GM18907 (cell line): ENCODE data around the gene ACOX1.
"Not testable (repeated sequence)": the region's sequence is repeated elsewhere in the genome, so short reads cannot be mapped to it uniquely, and the experiment has no call there.

ENCODE experiments used
- ATAC-seq: cut with Tn5 transposase; IDR thresholded peaks from one replicate; pipeline ENCODE4 v1.9.1; 2021; ENCODE audit warnings: mild to moderate bottlenecking, moderate library complexity; ENCODE audit not compliant: unreplicated experiment

ACOX1 gene

DNA sequence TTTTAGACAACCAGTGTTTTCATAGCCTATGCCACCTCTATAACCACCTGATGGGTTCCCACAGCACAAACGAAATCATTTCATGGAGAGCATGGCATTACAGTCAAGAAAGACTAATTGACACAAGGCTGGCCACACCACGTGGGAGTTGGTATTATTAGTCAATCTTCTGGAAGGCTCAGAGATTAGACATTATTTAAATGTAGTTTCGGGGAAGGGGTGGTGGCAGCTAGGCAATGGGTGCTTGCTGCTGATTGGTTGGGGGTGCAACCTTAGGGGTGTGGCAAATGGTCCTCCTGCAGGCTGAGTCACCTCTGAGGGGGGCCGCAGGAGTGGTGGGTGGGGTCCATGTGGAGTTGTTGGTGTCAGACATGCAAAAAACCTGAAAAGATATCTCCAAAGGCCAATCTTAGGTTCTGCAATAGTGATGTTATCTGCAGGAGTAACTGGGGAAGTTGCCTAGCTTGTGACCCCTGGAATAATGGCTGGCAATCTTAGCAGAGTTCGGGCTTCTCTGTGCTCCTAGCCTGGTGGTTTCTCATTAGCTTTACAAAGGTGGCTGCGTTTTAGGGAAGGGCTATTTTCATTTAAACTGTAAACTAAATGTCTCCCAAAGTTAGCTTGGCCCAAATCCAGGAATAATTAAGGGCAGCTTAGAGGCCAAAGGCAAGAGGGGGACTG is 4.7 kb upstream of the ACOX1 start:
- ATAC-seq, result no peak

DNA sequence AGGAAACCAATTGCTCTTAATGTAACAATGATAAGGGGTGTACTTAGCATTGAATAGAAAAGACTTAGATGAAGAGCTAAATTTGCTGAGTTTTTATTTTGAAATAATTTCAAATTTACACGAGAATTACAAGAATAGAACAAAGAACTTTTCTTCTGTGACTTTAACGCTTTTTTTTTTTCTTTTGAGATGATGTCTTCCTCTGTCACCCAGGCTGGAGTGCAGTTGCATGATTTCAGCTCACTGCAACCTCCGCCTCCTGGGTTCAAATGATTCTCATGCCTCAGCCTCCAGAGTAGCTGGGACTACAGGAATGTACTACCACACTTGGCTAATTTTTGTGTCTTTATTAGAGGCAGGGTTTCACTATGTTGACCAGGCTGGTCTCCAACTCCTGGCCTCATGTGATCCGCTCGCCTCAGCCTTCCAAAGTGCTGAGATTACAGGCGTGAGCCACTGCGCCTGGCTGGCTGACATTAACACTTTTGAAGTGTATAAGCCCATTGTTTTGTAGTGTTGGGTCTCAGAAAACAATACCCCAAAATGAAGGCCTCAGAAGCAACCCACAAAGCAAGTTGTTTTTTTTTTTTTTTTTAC is 2.2 kb upstream of the ACOX1 start:
- ATAC-seq, result no peak

DNA sequence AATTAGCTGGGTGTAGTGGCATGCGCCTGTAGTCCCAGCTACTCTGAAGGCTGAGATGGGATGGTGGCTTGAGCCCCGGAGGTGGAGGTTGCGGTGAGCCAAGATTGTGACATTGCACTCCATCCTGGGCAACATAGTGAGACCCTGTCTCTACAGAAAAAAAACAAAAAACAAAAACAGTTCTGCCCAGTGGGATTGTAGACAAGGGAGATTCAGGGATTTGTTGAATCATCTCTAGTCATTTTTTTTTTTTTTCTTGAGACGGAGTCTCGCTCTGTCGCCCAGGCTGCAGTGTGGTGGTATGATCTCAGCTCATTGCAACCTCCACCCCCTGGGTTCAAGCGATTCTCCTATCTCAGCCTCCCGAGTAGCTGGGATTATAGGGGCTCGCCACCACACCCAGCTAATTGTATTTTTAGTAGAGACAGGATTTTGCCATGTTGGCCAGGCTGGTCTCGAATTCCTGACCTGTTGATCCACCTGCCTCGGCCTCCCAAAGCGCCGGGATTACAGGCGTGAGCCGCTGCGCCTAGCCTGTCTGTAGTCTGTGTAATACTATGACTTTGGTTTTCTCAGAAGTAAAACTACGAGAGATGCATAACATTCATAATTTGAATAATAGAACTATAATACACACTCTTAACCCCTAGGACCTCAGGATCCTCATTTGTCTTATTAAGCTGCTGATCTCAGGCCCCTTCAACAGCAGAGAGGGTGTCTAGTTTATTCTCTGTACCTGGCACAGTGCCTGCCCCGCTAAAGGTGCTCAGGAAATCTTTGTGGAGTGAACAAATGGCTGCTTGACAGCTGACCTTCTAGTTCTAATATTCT is 1.4 kb upstream of the ACOX1 start:
- ATAC-seq, result no peak

DNA sequence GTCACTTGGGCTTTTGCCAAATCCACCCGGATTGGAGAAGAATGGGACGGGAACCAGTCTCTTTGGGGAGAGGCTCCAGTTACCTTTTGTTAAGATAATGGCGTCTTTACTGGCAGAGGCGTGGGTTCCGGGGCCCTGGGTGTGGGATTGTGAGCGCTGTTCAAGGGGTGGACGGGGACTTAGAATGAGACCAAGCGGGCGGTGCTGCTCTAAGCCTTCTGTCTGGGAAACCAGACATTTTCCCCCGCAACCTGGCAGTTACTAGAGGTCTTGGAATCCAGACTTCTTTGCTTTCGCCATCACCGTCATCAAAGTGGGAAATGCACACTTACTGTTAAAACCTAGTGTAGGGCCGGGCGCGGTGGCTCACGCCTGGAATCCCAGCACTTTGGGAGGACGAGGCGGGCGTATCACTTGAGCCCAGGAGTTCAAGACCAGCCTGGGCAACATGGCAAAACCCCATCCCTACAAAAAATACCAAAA is 780 bp upstream of the ACOX1 start:
- ATAC-seq, result peak; percentile 19

DNA sequence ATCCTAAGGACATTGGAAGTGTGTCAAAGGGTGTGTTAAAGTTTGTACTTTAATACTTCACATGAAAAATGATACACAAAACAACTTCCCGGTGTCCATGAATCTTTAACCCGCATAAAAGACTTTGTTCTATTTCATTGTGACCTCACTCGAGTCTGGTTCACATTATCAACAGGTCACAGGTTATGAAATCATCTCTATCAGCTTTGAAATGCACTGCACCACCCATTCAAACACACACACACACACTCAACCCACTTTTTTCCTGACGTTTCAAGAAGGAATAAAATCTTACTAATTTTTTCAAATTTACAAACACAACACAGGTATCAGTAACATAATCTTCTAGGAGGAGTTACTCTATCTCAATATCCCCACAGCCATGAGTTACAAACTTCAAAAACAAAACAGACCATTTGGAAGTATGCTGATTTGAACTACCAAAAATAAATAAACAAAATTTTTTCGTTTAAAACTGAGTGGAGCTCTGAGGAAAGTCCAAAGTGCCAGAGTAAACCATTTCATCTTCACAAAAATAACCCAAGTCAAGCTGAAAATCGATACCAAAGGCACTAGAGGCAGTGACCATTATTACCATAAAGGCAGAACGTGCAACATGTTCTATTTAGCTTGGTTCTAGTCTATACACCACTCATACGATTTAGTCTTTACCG is 2.7 kb downstream of the ACOX1 start:
- no peak for ATAC-seq

DNA sequence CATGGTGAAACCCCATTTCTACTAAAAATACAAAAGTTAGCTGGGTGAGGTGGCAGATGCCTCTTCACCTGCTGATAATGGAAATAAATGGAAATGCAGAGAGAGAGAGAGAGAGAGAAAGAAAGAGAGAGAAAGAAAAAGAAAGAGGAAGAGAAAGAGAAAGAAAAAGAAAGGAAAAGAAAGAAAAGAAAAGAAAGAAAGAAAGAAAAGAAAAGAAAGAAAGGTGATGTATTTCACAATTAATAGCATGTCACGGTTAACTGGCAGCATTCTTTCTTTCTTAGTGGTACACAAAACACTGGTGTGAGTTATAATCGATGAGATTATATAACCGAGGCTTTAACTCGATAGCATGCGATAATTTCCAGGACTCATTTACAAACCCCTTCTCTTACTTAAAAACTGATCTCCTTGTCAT is 3.2 kb downstream of the ACOX1 start:
- no peak for ATAC-seq

DNA sequence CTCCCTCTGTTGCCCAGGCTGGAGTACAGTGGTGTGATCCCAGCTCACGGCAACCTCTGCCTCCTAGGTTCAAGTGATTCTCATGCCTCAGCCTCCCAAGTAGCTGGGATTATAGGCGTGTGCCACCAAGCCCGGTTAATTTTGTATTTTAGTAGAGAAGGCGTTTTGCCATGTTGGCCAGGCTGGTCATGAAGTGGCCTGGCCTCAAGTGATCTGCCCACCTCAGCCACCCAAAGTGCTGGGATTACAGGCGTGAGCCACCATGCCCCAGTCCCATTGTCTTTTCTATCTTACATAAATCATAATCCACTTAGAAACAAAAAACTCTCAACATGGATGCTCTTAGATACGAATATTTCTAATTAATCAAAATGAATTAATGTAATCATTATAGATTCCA is 3.8 kb downstream of the ACOX1 start:
- not testable (repeated sequence) for ATAC-seq

DNA sequence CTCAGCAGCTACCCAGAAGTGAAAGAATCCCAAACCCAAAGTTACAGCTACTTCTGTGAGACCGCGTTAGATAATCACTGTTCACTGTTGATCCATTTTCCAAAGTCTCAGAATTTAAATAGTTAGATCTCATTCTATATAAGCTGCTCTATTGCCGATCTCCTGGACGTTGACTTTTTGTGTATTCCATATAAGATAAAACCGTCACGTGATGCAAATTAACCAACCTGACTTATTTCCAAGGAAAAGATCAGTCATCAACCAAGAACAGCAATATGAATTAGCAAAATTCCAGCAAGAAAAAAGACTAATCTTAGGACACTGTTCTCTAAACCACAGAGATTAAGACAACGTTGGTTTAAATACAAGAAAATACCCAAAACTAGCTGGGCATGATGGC is 8.3 kb downstream of the ACOX1 start:
- no peak for ATAC-seq

DNA sequence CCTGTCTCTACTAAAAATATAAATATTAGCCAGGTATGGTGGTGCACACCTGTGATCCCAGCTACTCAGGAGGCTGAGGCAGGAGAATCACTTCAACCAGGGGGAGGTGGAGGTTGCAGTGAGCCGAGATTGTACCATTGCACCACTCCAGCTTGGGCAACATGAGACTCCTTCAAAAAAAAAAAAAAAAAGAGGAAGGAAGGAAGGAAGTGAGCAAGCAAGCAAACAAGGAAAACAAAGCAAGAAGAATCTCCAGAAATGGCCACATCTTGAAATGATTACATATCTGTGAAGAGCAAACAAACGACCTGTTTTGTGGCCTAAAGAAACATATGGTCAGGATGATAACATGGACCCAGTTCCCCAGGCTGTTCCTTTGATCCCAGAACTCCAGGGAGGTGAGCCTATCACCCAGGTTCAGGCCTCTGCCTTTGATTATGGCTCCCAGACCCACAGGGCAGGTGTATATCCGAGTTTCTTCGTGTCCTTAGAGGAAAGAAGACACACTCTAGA is 8.9 kb downstream of the ACOX1 start:
- ATAC-seq, result no peak

DNA sequence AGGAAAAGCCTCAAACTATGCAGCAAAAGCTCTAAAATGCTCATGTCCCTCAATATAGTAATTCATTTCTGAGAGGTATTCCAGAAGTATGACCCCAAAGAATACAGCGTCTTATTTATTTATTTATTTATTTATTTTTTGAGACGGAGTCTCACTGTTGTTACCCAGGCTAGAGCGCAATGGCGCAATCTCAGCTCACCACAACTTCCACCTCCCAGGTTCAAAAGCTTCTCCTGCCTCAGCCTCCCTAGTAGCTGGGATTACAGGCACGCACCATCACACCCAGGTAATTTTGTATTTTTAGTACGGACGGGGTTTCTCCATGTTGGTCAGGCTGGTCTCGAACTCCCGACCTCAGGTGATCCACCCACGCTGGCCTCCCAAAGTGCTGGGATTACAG is 9.9 kb downstream of the ACOX1 start:
- ATAC-seq, result not testable (repeated sequence)

DNA sequence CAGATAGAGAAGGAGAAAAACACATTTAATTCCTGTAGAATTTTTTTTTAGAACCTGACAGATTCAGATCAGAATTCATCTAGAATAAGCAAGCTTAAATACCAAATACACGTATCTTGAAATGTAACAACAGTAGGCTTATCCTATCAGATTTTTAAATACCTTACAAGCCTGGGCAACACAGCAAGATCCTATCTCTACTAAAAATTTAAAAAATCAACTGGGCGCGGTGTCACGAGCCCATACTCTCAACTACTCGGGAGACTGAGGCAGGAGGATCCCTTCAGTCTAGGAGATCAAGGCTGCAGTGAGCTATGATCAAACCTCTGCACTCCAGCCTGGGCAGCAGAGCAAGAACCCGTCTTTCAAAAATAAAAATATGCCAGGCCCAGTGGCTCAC is 13.5 kb downstream of the ACOX1 start:
- no peak for ATAC-seq

DNA sequence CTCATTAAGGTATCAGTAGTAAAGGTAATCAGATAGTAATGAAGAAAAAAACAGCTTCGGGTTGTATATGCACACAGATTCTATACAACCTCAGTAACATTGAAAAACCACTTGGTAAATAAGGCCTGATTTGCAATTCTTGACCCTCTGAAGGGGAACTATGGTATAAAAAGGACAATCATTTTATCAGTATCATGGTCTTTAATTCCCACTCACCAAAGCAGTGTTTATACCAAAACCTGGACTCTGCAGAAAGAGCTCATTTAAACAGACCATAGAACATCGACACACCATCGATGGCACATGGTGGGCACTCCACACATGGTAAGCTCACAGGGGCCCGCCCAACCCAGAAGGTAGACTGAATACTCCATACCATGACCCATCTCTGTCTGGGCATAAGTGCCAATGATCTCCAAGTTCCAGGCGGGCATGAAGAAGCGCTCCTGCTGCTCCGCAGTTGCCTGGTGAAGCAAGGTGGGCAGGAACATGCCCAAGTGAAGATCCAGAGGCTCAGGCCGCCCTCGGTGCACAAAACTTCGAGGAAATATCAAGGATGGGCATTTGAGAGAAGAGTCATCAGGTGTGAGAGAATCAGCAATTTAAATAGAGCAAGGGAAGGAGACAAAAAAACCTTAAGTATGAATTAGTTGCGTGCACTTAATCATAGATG is 19.0 kb downstream of the ACOX1 start:
- no peak for ATAC-seq

DNA sequence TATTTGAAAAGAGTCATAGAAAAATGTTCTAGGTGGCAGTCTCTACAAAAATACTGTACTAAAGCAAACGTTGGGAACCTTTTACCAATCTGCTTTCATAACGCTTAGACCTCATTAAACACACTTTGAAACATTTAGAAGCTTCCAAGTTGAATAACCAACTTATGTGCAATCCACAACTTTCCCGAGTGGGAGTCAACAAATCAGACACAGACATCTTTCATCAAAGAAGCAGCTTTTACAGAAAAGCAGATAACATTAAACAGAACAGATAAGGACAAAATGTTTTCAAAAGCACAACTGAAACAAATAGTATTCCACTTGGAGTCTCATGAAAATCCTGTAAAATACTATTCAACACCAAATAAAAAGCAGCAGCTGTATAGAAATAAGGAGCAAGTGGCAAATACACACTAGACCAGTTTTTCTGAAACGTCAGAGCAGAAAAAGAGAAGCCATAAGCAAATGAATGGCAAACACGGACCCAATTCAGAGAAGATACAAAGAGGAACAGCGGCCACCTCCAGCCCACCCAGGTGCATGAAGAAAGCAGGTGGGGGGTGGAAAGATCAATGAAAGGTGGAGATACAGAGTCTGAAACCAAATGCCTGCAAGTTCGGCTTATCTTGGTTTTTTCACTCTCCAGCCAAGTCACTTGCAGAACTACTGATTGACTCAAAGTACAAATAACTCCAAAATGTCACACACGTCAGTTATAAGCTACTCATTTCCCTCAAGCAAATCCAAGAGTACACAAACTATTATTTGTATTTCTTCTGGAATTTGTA is 19.7 kb downstream of the ACOX1 start:
- ATAC-seq, result no peak

DNA sequence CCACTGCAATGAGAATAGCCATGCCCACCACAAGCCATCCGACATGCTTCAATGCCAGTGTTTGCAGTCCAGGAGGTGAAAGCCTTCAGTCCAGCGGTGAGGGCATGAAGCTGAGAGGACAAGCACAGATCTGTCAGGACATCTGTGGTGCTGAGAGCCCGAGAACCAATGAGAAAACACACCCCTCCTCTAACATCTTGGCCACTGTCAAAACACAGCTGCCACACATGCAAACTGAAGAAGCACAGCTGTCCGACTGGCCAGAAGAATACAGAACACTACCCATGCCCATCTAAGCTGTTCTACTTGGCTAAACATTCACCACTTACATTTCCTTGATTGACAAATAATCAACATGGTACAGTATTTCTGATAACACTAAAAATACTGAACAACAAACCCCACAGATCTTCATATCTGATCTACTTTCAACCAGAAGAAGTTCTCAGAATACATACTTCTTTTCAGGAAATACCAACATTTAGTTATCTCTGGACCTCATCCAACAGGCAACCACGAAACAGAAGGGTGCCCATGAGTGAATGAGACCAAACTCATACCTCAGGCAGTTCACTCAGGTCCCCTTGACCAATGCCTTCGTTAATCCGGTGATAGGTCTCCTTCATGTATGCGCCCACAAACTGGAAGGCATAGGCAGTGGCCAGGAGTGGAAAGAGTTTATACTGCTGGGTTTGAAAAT is 28.0 kb downstream of the ACOX1 start:
- ATAC-seq, result no peak

DNA sequence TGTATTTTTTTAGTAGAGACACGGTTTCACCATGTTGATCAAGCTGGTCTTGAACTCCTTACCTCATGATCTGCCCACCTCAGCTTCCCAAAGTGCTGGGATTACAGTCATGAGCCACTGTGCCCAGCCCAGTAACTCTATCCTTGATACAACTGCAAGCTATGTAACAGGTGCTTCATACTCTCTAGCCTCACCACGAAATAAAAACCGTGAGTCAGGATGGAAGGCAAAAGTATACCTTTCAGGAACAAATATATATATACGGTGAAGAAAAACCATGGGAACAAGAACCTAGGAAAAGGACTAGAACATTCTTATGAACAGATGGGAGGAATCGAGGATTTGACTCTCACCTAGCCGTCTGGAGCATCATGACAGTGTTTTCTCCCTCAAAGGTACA is 28.5 kb downstream of the ACOX1 start:
- no peak for ATAC-seq

DNA sequence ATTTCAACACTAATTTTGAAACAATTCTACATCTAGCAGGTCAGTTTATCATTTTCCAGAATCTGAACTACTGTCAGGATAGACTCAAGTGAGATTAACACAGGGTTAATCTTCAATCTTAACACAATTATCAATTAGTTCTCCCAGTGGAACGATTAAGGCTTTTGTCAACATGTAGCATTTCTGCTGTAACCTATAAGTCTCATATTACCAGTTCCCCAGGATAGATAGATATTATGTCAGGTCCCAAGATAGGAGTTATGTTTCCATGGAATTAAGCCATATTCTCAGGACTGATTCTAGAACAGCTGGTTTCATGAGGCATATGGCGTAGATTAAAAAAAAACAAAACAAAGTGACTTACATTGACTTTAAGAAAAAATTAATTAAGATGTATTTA is 33.8 kb downstream of the ACOX1 start:
- ATAC-seq, result no peak

DNA sequence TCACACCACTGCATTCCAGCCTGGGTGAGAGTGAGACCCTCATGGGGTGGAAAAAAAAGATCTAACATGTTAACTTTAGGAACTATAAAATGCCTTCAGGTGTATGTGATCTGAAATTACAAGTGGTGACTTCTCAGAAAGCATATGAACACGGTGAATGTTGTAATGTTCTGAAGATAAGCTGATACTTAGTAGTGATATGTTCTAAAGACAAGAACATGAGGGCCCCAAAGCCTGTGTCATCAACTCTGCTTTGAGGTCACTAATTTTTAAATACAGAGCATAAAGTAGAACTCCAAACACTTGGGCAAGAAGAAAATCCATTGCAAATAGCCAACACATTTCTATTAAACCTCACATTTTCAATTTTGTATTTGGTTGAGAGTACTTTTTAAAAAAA is 35.5 kb downstream of the ACOX1 start:
- no peak for ATAC-seq

DNA sequence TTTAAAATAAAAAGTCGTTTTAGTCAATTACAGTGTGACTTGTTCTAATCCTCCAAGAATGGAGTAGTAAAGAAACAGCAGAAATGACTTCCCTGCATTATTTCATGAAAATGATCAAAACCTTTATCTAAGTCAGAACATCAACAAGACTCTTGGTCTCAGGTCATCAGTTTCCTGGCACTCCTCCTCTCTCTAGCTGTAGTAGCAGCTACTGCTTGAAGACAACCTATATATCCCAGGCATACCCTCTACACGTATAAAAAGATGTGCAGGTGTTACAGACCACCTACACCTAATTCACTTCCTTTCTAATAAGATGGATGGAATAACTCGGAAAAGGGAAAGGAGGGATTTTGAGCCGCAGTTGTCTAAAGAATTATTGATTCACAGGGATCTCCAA is 36.5 kb downstream of the ACOX1 start:
- ATAC-seq, result no peak

DNA sequence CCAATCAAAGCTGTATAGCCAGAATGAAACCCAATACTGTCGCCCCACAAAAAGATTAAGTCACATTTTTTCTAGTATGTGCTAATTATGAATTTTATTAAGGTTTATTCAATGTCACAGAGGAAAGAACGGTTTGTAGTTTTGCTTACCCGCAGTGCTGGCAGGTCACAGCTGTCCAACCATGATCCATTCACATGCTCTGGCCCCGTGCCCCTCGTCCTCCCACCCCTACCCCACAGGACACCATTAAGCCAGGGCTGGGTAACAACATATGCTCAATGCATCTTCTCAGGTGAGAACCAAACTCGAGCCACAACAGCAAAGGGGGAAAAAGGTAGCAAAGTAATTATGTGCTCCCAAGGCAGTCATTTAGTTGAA is 37.5 kb downstream of the ACOX1 start:
- no peak for ATAC-seq
